Fibroblast of lung (primary cell): Measurements from ENCODE around the gene RILPL2. TPM values are rescaled to one million over a fixed set of nuclear protein-coding genes. Genes with fewer than 3 reads are reported as not detected.
"Not testable (repeated sequence)": the region's sequence is repeated elsewhere in the genome, so short reads cannot be mapped to it uniquely, and the experiment has no call there.

ENCODE experiments used
- DNase-seq, 2 donors: peaks; one replicate each; pipeline versions ENCODE4 v3.0.0 to v3.0.0-alpha.2; 2010; ENCODE audit warnings: low read depth in 2 of 2
- H2AFZ ChIP-seq: 2 replicates; pipeline ENCODE4 v1.5.1; 2012; ENCODE audit warnings: low read length, control low read depth, inconsistent platforms
- H3K27ac ChIP-seq: 2 replicates; pipeline ENCODE4 v1.5.1; 2011; ENCODE audit warnings: low read length, control low read depth; ENCODE audit not compliant: insufficient read depth
- H3K27me3 ChIP-seq: 2 replicates; pipeline ENCODE4 v1.5.1; 2011; ENCODE audit warnings: mild to moderate bottlenecking, low read length; ENCODE audit not compliant: control insufficient read depth, insufficient read depth
- H3K36me3 ChIP-seq: 2 replicates; pipeline ENCODE4 v1.5.1; 2011; ENCODE audit warnings: low read length; ENCODE audit not compliant: control insufficient read depth, insufficient read depth
- H3K4me1 ChIP-seq: 2 replicates; pipeline ENCODE4 v1.5.1; 2011; ENCODE audit warnings: low read length; ENCODE audit not compliant: control insufficient read depth, insufficient read depth; ENCODE audit errors: extremely low read depth
- H3K4me2 ChIP-seq: 2 replicates; pipeline ENCODE4 v1.5.1; 2011; ENCODE audit warnings: low read length, control low read depth; ENCODE audit not compliant: insufficient read depth; ENCODE audit errors: extremely low read depth
- H3K4me3 ChIP-seq, 4 experiments: fragments of 200-600 bp in 1 of 4; sonication (generic) in 1 of 4; replicated peaks in 1 of 4; 2 replicates each; pipeline ENCODE4 v1.5.1; 2011 to 2016; ENCODE audit warnings: low read length in 4 of 4, low read depth in 3 of 4, mild to moderate bottlenecking in 3 of 4, control low read depth in 2 of 4, inconsistent platforms in 1 of 4, mixed read lengths in 1 of 4; ENCODE audit not compliant: insufficient read depth in 1 of 4; ENCODE audit errors: control extremely low read depth in 1 of 4
- H3K79me2 ChIP-seq: 2 replicates; pipeline ENCODE4 v1.5.1; 2012; ENCODE audit warnings: mild to moderate bottlenecking, low read length, inconsistent platforms; ENCODE audit not compliant: control insufficient read depth, insufficient read depth
- H3K9ac ChIP-seq: 2 replicates; pipeline ENCODE4 v1.5.1; 2011; ENCODE audit warnings: mild to moderate bottlenecking, low read length, control low read depth; ENCODE audit not compliant: insufficient read depth
- H3K9me3 ChIP-seq: 2 replicates; pipeline ENCODE4 v1.5.1; 2012; ENCODE audit warnings: low read depth, low read length; ENCODE audit not compliant: control insufficient read depth, insufficient read depth
- H4K20me1 ChIP-seq: 2 replicates; pipeline ENCODE4 v1.5.1; 2011; ENCODE audit warnings: low read length; ENCODE audit not compliant: control insufficient read depth, insufficient read depth; ENCODE audit errors: extremely low read depth
- CTCF ChIP-seq, 2 donors: IDR thresholded peaks in 1 of 2; conservative IDR thresholded peaks in 1 of 2; 1 replicate in 1 of 2; 2 replicates in 1 of 2; pipeline ENCODE4 v1.5.1; 2011 to 2012; ENCODE audit warnings: low read length in 2 of 2, control low read depth in 1 of 2, inconsistent platforms in 1 of 2, low read depth in 1 of 2, mild to moderate bottlenecking in 1 of 2
- EZH2 ChIP-seq: IDR thresholded peaks from 2 replicates; pipeline ENCODE4 v1.5.1; 2012; ENCODE audit warnings: low read length, control low read depth, mild to moderate bottlenecking; ENCODE audit errors: missing control alignments
- polyA plus RNA-seq, 2 donors: library from polyadenylated mRNA; depleted of rRNA in 1 of 2; stranded (reverse) in 1 of 2; unstranded in 1 of 2; fragments of >200 nt; gene quantifications; 2 replicates each; pipeline ENCODE4 v1.2.1, GENCODE V29; 2011 to 2012; ENCODE audit warnings: missing spikeins in 1 of 2
- total RNA-seq: library from RNA; depleted of rRNA; stranded (reverse); fragments of >200 nt; gene quantifications from 2 replicates; pipeline ENCODE4 v1.2.1, GENCODE V29; 2014

RILPL2 gene
- total and polyA plus RNA-seq, 2 donors (not counting 1 experiment from before 2014, with no cell fraction given), result 3.7 to 4.5 TPM

- no peaks in the 10 kb centered on the region for H3K27me3 ChIP-seq
- no peak overlapping the region for H3K4me2 ChIP-seq
- peaks cover 4% of the 10 kb centered on the region for H3K36me3 ChIP-seq
- H3K4me1 ChIP-seq, result peaks cover 4% of the 10 kb centered on the region
- H3K4me3 ChIP-seq, result no peak overlapping the region
- H4K20me1 ChIP-seq, result no peaks in the 10 kb centered on the region
- no peak for DNase-seq
- H3K9me3 ChIP-seq, result no peaks in the 10 kb centered on the region
- H3K9ac ChIP-seq, result no peak overlapping the region
- peaks cover 8% of the 10 kb centered on the region for H3K79me2 ChIP-seq
- no peak overlapping the region for H3K27ac ChIP-seq
- TF ChIP-seq EZH2 (no peak), CTCF (conservative IDR thresholded peaks at IDR 0.05 in 1 of 2, IDR thresholded peaks at IDR 0.05 in 1 of 2; ENCODE audit: low read depth in 1 of 2, low read length in 2 of 2) (no peak)
- H2AFZ ChIP-seq, result no peak overlapping the region
Observed at GRCh38 chr12:123469978-123470377, 33.5 kb upstream of the RILPL2 start.

- Histone ChIP-seq H3K9me3 (no peaks in the 10 kb centered on the region), H3K9ac (no peak overlapping the region), H3K4me1 (peaks cover 4% of the 10 kb centered on the region), H3K27ac (no peak overlapping the region), H3K27me3 (no peaks in the 10 kb centered on the region), H3K4me2 (no peak overlapping the region), H3K4me3 (no peak overlapping the region), H2AFZ (no peak overlapping the region), H3K79me2 (peaks cover 12% of the 10 kb centered on the region), H3K36me3 (peaks cover 4% of the 10 kb centered on the region), H4K20me1 (no peaks in the 10 kb centered on the region)
- TF ChIP-seq EZH2, result no peak
- DNase-seq, result no peak
Observed at GRCh38 chr12:123468786-123469185, 32.3 kb upstream of the RILPL2 start.

DNA sequence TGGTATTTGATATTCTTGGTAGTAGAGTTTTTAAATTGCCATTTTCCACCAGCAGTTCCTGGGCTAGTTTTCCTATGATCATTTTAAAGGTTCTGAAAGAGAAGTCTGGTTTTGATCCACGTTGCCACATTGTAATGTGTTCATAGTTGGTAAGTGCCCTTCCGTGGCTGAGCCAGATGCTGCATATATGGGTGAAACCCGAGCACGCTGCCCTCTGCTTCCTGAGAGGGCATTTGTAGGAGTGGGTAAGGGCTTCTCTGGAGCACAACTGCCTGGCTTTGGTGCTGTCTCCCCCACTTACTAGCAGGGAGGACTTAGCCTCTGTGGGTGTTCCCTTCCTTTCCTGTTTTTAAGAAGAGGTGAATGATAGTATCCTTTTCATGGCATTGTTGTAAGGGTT is 28.6 kb upstream of the RILPL2 start:
- H3K4me3 ChIP-seq, result no peak overlapping the region
- no peaks in the 10 kb centered on the region for H3K36me3 ChIP-seq
- no peak overlapping the region for H3K4me2 ChIP-seq
- no peak overlapping the region for H3K9ac ChIP-seq
- TF ChIP-seq CTCF (conservative IDR thresholded peaks at IDR 0.05 in 1 of 2, IDR thresholded peaks at IDR 0.05 in 1 of 2; ENCODE audit: low read depth in 1 of 2, low read length in 2 of 2), result no peak
- TF ChIP-seq EZH2, result no peak
- no peak overlapping the region for H2AFZ ChIP-seq
- H3K79me2 ChIP-seq, result peaks cover 27% of the 10 kb centered on the region
- H3K9me3 ChIP-seq, result no peaks in the 10 kb centered on the region
- no peak overlapping the region for H3K27ac ChIP-seq
- H3K27me3 ChIP-seq, result no peaks in the 10 kb centered on the region
- H3K4me1 ChIP-seq, result no peaks in the 10 kb centered on the region
- no peaks in the 10 kb centered on the region for H4K20me1 ChIP-seq
- DNase-seq, result no peak

GRCh38 chr12:123463174-123463573 is 26.7 kb upstream of the RILPL2 start:
- not testable (repeated sequence) for H3K36me3 ChIP-seq

More at GRCh38 chr12:123463174-123463573, 26.7 kb upstream of the RILPL2 start:
- not testable (repeated sequence) for H3K9me3 ChIP-seq, H2AFZ ChIP-seq, H3K9ac ChIP-seq, H3K27me3 ChIP-seq, H3K4me1 ChIP-seq, H3K4me2 ChIP-seq, H4K20me1 ChIP-seq, H3K27ac ChIP-seq, DNase-seq, H3K4me3 ChIP-seq
- H3K79me2 ChIP-seq, result peaks cover 32% of the 10 kb centered on the region
